ENCODE data around the gene GET4.

GET4 gene

GRCh38 chr7:849145-849544 lies 27.2 kb upstream of the GET4 start:
- no peak for DNase-seq (ENCODE audit: extremely low read depth, low read depth)
- TF ChIP-seq, protein P1, sequence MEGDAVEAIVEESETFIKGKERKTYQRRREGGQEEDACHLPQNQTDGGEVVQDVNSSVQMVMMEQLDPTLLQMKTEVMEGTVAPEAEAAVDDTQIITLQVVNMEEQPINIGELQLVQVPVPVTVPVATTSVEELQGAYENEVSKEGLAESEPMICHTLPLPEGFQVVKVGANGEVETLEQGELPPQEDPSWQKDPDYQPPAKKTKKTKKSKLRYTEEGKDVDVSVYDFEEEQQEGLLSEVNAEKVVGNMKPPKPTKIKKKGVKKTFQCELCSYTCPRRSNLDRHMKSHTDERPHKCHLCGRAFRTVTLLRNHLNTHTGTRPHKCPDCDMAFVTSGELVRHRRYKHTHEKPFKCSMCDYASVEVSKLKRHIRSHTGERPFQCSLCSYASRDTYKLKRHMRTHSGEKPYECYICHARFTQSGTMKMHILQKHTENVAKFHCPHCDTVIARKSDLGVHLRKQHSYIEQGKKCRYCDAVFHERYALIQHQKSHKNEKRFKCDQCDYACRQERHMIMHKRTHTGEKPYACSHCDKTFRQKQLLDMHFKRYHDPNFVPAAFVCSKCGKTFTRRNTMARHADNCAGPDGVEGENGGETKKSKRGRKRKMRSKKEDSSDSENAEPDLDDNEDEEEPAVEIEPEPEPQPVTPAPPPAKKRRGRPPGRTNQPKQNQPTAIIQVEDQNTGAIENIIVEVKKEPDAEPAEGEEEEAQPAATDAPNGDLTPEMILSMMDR (IDR thresholded peaks at IDR 0.05; ENCODE audit: low read depth, low read length) = no peak

DNA sequence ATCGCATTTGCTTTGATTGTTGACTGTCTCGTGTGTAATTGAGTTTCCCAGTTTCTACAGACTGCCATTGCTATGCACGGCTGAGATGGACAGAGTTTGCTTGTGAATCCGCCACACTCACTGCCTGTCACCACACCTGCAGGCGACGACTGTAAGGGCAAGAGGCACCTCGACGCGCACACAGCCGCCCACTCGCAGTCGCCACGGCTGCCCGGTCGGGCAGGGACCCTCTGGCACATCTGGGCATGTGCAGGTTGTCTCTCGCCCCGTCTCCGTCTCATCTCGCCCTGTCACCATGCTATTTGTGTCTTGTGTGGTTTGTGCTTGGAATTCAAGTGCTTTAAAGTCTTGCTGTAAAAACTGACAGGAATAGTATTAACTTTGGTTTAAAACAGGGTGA lies 26.6 kb upstream of the GET4 start:
- no peak for DNase-seq (ENCODE audit: extremely low read depth, low read depth)
- TF ChIP-seq, protein P1 (IDR thresholded peaks at IDR 0.05; ENCODE audit: low read depth, low read length) = no peak

GRCh38 chr7:851204-851603 lies 25.1 kb upstream of the GET4 start:
- TF ChIP-seq, protein P1 (IDR thresholded peaks at IDR 0.05; ENCODE audit: low read depth, low read length) = no peak
- no peak for DNase-seq (ENCODE audit: extremely low read depth, low read depth)

- DNase-seq (ENCODE audit: extremely low read depth, low read depth) = no peak
- TF ChIP-seq, protein P1 (IDR thresholded peaks at IDR 0.05; ENCODE audit: low read depth, low read length) = no peak
Observed at GRCh38 chr7:853366-854117, 22.8 kb upstream of the GET4 start.

DNA sequence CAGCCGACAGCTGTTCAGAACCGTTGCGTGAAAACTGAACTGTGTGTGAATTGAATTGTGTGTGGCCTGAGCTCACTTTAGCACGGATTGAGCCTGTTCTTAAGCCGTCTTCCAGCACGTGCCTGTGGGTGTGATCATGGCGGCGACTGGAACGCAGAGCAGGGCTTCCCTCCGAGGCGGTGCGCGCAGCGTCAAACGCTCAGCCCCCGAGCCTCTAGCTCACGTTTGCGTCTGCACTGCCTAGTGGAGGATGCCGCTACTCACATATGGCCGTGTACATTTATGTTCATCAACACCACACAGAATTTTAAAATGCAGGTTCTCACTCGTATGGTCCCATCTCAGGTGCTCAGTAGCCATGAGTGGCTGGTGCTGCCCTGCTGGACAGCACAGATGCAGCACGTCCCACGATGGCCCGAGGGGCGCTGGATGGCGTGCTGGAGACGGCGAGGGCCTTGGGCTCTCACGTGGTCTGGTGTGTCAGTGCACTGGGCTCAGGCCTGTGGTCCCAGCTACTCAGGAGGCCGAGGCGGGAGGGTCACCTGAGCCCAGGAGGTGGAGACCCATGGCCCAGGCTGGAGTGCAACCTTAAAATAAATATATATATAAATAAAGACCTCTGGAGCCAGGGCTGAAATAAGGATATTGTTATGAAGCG lies 22.1 kb upstream of the GET4 start:
- no peak for DNase-seq (ENCODE audit: extremely low read depth, low read depth)

DNA sequence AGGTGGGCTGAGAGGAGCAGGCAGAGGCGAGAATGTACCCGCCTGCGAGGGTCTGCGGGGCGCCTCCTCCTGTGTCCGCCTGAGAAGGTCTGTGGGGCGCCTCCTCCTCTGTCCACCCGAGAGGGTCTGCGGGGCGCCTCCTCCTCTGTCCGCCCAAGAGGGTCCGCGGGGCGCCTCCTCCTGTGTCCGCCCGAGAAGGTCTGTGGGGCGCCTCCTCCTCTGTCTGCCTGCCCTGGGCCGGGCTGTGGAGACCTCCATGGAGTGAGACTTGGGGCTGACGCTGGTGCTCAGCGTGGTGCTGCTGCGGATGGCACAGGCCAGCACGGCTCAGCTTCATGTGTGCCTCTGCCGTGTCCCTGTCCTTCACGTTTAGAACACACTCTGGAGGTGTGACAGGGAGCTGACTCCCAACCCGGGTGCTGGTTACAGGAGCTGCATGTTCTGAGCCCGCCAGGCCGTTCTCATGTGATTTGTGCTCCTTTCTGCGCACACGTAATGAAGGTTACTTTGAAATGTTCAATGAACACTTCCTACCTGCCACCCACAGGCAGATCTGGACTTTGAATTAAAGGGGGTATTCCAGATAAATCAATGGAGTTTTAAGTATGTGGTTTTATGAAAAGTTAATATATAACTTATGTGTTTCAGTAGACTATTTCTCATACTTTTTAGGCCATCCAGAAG lies 20.5 kb upstream of the GET4 start:
- TF ChIP-seq, protein P1 (IDR thresholded peaks at IDR 0.05; ENCODE audit: low read depth, low read length) = no peak
- no peak for DNase-seq (ENCODE audit: extremely low read depth, low read depth)

More for the DNA sequence above, 22.1 kb upstream of the GET4 start:
- TF ChIP-seq, protein P1 (IDR thresholded peaks at IDR 0.05; ENCODE audit: low read depth, low read length) = no peak

Measured in AG09319 (cell line).